ENCODE measurements around the gene ALDH9A1. TPM values are rescaled to one million over a fixed set of nuclear protein-coding genes. Genes with fewer than 3 reads are reported as not detected.

ALDH9A1 gene
- total RNA-seq, 1 donor from 2014 or later, result 68.2 TPM

DNA sequence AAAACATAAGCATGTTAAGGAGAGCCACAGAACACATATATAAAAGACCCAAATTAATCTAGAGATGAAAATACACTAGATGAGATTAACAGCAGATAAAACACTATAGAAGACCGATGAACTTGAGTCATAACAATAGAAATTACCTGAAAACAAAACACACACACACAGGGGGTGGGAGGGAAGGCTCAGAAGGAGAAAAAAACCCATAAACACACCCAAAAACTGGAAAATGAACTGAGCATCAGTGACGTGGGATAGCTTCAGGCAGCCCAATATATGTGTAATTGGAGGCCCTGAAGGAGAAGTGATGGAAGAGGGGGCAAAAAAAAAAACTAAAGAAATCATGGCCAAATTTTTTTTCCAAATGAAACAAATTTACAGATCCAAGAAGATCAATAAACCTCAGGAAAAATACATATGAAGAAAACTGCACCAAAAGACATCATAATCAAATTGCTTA is 11.4 kb downstream of the ALDH9A1 start:
- H3K36me3 Mint-ChIP-seq (ENCODE audit: low read depth, unreplicated experiment), result peaks cover 31% of the 10 kb centered on the region
- no peaks in the 10 kb centered on the region for H3K27me3 ChIP-seq (ENCODE audit: insufficient read depth, low read length)
- H3K27ac Mint-ChIP-seq (ENCODE audit: unreplicated experiment), result no peak overlapping the region
- FAIRE-seq (no peak), DNase-seq (ENCODE audit: low read depth) (no peak)
- peaks cover 41% of the 10 kb centered on the region for H4K20me1 ChIP-seq (ENCODE audit: insufficient read depth, low read length)
- H2AFZ ChIP-seq (ENCODE audit: low read depth, low read length), result no peak overlapping the region
- no peak overlapping the region for H3K9ac ChIP-seq (ENCODE audit: low read length)
- H3K9me3 Mint-ChIP-seq (ENCODE audit: unreplicated experiment), result peaks cover 5% of the 10 kb centered on the region
- H3K79me2 ChIP-seq (ENCODE audit: insufficient read depth, low read length), result peaks cover 93% of the 10 kb centered on the region
- H3K4me3 Mint-ChIP-seq (ENCODE audit: unreplicated experiment), result no peak overlapping the region
- no peaks in the 10 kb centered on the region for H3K27me3 Mint-ChIP-seq (ENCODE audit: low read depth, unreplicated experiment)
- no peaks in the 10 kb centered on the region for H3K9me3 ChIP-seq (ENCODE audit: insufficient read depth, low read depth, low read length)
- no peak overlapping the region for H3K4me2 ChIP-seq (ENCODE audit: low read length)
- H3K36me3 ChIP-seq (ENCODE audit: insufficient read depth, low read length), result peaks cover 13% of the 10 kb centered on the region
- H3K4me1 Mint-ChIP-seq (ENCODE audit: low read depth, unreplicated experiment), result no peaks in the 10 kb centered on the region
- H3K4me1 ChIP-seq (ENCODE audit: insufficient read depth, low read length), result no peaks in the 10 kb centered on the region
- H3K27ac ChIP-seq (ENCODE audit: low read depth, low read length), result no peak overlapping the region
- no peak overlapping the region for H3K4me3 ChIP-seq (ENCODE audit: insufficient read depth, low read depth, low read length)
- TF ChIP-seq, protein P1, sequence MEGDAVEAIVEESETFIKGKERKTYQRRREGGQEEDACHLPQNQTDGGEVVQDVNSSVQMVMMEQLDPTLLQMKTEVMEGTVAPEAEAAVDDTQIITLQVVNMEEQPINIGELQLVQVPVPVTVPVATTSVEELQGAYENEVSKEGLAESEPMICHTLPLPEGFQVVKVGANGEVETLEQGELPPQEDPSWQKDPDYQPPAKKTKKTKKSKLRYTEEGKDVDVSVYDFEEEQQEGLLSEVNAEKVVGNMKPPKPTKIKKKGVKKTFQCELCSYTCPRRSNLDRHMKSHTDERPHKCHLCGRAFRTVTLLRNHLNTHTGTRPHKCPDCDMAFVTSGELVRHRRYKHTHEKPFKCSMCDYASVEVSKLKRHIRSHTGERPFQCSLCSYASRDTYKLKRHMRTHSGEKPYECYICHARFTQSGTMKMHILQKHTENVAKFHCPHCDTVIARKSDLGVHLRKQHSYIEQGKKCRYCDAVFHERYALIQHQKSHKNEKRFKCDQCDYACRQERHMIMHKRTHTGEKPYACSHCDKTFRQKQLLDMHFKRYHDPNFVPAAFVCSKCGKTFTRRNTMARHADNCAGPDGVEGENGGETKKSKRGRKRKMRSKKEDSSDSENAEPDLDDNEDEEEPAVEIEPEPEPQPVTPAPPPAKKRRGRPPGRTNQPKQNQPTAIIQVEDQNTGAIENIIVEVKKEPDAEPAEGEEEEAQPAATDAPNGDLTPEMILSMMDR (IDR thresholded peaks at IDR 0.05; ENCODE audit: insufficient read depth, low read depth, low read length), result no peak
- no peak for TF ChIP-seq EZH2 (IDR thresholded peaks at IDR 0.05; ENCODE audit: insufficient read depth, low read length)

DNA sequence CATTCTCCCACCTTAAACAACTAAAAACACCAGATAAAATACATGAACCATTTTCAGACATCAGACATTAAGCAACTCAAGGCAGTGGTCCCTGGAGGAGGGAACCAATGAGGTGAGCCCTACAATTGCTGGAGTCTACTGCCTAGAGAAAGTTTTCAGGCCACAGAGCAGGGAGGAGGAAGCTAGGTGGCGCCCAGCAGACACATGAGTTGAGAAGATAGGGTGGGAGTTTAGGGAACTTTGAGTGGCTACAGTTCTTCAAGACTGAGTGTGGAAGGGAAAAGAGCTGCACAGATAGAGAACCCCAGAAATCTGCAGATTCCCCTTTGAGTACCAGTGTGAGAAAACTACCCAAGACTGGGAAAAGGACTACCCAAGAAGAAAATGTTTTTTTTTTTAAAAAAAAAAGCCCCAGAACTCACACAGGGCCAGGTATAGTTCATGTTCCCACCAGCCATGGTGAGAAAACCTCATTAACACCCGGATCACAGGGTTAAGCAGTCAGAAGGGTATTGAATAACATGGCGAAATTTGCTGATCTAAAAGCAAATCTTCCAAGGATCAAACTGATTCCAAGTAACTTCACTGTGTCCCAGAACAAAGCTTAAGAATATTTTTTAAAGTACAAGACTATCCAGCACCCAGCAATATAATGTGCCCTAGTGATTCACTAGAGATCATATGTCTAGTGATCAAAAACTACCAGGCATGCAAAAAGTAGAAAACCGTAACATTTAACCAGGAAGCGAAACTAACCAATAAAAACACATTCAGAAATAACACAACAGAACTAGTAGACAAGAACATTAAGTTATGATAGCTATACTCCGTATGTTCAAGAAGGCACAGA is 12.0 kb downstream of the ALDH9A1 start:
- no peaks in the 10 kb centered on the region for H3K27me3 ChIP-seq (ENCODE audit: insufficient read depth, low read length)
- TF ChIP-seq, protein P1 (IDR thresholded peaks at IDR 0.05; ENCODE audit: insufficient read depth, low read depth, low read length), result no peak
- TF ChIP-seq EZH2 (IDR thresholded peaks at IDR 0.05; ENCODE audit: insufficient read depth, low read length), result no peak
- H3K9me3 ChIP-seq (ENCODE audit: insufficient read depth, low read depth, low read length), result no peaks in the 10 kb centered on the region
- no peak overlapping the region for H3K4me3 Mint-ChIP-seq (ENCODE audit: unreplicated experiment)
- H3K9ac ChIP-seq (ENCODE audit: low read length), result no peak overlapping the region
- DNase-seq (ENCODE audit: low read depth), result no peak
- H3K27ac ChIP-seq (ENCODE audit: low read depth, low read length), result no peak overlapping the region
- FAIRE-seq, result no peak
- H3K4me1 Mint-ChIP-seq (ENCODE audit: low read depth, unreplicated experiment), result no peaks in the 10 kb centered on the region
- no peak overlapping the region for H3K4me2 ChIP-seq (ENCODE audit: low read length)
- H3K79me2 ChIP-seq (ENCODE audit: insufficient read depth, low read length), result peaks cover 88% of the 10 kb centered on the region
- peaks cover 42% of the 10 kb centered on the region for H4K20me1 ChIP-seq (ENCODE audit: insufficient read depth, low read length)
- H3K4me3 ChIP-seq (ENCODE audit: insufficient read depth, low read depth, low read length), result no peak overlapping the region
- peaks cover 25% of the 10 kb centered on the region for H3K36me3 Mint-ChIP-seq (ENCODE audit: low read depth, unreplicated experiment)
- no peak overlapping the region for H3K27ac Mint-ChIP-seq (ENCODE audit: unreplicated experiment)
- H3K36me3 ChIP-seq (ENCODE audit: insufficient read depth, low read length), result peaks cover 16% of the 10 kb centered on the region
- no peaks in the 10 kb centered on the region for H3K27me3 Mint-ChIP-seq (ENCODE audit: low read depth, unreplicated experiment)
- no peaks in the 10 kb centered on the region for H3K4me1 ChIP-seq (ENCODE audit: insufficient read depth, low read length)
- no peak overlapping the region for H2AFZ ChIP-seq (ENCODE audit: low read depth, low read length)
- H3K9me3 Mint-ChIP-seq (ENCODE audit: unreplicated experiment), result peaks cover 5% of the 10 kb centered on the region

Measured in astrocyte (in vitro differentiated cells and primary cell).